Right ventricle myocardium superior (tissue), 1 donor: ENCODE measurements around the gene ANXA5. TPM values are rescaled to one million over a fixed set of nuclear protein-coding genes. Genes with fewer than 3 reads are reported as not detected.

Experiments used
- ATAC-seq: fragments of 200-7000 bp; cut with Tn5 transposase; one replicate; pipeline ENCODE4 v1.9.1; 2020; ENCODE audit warnings: mild to moderate bottlenecking; ENCODE audit not compliant: poor library complexity
- DNase-seq: peaks from one replicate; pipeline ENCODE4 v3.0.0-alpha.2; 2020
- intact Hi-C: fragments of 100-400 bp; cut with DNase I; formaldehyde crosslinking; loops from one replicate; pipeline ENCODE4 v1.11.2; 2022
- total RNA-seq: library from RNA; stranded (reverse); fragmentation: NEBNext Ultra II Directional; extraction: Animal tissue kit (Norgen Biotek cat#: 25700); gene quantifications from one replicate; pipeline ENCODE4 v1.2.1, GENCODE V29; 2021
- donor health status: DM: no; HTN: yes; CAD: no; lungs with severe emphysema.

The ANXA5 gene
- total RNA-seq, 1 donor from 2014 or later = 105 TPM

DNA sequence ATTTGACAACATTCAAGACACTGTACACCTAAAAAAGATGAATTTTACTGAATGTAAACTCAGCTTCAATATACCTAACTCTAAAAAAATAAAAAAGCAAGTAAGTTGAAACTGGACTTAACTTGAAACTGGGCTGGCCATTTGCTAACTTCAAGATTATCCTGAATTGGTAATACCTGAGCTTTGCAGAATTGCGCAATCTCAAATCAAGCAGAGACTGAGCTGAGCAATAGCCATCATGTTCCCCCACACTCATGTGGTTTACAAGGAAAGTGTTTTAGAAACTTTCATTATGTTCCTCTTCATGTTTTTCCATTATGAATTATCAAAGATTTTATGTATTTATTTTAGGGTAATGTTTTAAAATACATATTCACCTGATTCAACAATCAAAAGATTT, 38.7 kb downstream of the ANXA5 start:
- DNase-seq (no peak), ATAC-seq (no peak)
- intact Hi-C loops = loop anchor here (5.0 kb wide), 2 partner anchors 196 to 286 kb away; no protein-coding TSS in a partner anchor

DNA sequence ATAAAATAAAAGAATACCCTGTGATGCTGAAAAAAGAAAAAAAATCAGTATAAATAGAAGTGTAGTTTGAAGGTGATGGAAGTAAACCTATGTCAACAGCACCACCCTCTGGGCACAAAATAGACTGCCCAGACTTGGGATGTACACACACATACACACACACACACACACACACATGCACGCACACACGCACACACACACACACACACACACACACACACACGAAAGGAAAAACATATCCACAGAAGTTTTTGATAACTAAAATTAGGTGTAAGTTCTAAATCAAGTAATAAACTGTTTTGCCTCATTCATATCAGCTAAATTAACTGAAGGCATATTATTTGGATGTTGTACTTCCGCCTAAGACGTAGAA, 40.5 kb downstream of the ANXA5 start:
- DNase-seq (peak; percentile 47), ATAC-seq (peak; percentile 82)
- intact Hi-C loops = loop anchor here (5.0 kb wide), 2 partner anchors 194 to 284 kb away; no protein-coding TSS in a partner anchor

DNA sequence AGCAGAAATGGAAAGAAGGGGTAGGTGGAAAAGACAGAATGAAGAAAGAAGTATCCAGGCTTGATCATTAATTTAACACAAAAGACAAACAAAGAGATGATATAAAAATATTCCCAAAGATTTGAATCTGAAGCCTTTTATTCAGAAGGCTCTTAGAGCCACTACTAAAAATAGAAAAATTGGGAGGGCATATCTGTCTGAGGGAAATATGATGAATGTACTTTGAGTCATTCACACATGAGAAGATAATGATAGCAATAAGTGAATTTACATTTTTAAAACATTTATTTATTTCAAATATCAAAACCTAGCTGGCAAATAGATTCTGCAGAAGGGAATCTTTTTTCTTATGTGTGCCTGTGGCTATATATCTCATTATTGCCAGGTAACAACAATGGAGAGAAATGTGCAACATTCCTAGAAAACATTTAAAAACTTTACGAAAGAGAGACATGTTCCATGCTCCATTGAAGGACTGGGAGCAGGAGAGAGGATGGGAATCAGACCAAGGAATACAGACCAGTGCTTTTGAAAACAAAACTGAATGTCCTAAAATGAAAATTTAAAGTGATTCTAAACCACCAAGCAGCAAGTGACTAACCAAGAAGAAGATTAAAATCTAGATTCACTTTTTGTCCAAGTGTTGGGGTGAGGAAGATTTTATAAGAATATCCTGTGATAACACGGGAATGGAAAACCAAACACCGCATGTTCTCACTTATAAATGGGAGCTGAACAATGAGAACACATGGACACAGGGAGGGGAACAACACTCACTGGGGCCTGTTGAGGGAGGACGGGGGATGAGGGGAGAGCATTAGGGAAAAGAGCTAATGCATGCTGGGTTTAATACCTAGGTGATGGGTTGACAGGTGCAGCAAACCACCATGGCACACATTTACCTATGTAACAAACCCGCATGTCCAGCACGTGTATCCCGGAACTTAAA, 41.2 kb downstream of the ANXA5 start:
- DNase-seq = no peak
- intact Hi-C loops = loop anchor here (5.0 kb wide), 2 partner anchors 193 to 283 kb away; no protein-coding TSS in a partner anchor
- no peak for ATAC-seq

DNA sequence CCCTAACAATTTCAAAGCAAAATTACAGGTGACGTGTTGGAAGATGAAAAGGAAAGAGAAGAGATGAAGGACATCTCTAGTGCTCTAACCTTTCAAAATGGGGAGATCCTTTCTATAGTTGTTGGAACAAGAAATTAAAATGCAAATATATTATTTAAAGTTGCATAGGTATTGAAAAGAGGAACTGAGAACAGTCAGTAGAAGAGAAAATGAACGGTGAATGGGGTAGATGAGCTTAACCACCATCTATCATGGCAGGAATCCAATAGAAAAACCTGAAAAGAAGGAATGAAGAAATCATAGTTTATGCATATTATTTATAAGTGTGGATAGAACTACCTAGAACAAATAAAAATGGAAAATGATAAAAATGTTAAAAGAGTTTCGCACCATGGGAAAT, 42.0 kb downstream of the ANXA5 start:
- no peak for ATAC-seq
- intact Hi-C loops = loop anchor here (5.0 kb wide), 2 partner anchors 192 to 282 kb away; no protein-coding TSS in a partner anchor

DNA sequence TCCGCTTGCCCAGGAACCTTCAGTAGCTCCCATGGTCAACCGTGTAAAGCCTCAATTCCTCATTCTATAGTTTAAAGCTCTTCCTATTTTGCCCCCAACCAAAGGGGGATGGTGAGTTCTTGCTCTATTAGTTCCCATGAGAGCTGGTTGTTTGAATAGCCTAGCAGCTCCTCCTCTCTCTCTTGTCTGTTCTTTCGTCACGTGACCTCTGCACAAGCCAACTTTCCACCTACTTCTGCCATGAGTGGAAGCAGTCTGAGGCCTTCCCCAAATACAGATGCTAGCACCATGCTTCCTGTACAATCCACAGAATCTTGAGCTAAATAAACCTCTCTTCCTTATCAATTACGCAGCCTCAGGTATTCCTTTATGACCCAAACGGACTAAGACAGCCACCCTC, 42.8 kb downstream of the ANXA5 start:
- intact Hi-C loops = no loop called here
- no peak for DNase-seq
- no peak for ATAC-seq

More for the DNA sequence above, 42.0 kb downstream of the ANXA5 start:
- DNase-seq = no peak

DNA sequence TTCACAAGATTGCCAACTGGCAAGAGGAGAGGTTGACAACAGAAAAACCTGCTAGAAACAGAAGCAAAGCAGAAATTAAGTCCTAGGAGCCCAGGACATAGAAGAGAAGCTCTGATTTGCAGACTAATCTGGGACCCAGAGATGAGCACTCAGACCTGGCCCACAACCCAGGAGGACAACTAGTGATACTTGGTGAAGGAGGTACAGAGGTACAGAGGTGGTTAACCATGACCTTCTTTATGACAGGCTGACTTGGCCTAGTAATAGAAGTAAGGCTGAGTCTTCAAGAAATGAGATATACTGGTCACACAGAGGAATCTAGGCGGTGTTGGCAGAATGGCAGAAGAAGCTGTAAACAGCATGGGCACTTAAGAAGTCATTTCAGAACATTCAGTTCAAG, 43.6 kb downstream of the ANXA5 start:
- DNase-seq (no peak), ATAC-seq (no peak)
- intact Hi-C loops = no loop called here

DNA sequence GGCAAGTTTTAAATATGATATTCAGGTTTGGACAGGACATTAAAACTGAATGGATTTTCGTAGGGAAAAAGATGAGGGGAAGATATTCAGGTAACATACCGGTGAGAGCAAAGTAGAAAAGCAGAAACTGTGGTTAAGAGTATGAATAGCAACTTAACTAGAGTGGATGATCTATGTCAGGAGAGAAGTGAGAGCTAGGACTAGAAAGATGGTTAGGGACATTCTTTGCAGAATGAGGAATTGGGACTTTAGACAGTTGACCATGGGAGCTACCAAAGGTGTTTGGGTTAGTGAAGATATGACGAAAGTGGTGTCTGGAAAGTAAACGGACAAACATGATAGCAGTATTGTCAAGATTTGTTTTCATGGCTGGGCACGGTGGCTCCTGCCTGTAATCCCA, 45.2 kb downstream of the ANXA5 start:
- ATAC-seq (no peak), DNase-seq (no peak)
- intact Hi-C loops = no loop called here

DNA sequence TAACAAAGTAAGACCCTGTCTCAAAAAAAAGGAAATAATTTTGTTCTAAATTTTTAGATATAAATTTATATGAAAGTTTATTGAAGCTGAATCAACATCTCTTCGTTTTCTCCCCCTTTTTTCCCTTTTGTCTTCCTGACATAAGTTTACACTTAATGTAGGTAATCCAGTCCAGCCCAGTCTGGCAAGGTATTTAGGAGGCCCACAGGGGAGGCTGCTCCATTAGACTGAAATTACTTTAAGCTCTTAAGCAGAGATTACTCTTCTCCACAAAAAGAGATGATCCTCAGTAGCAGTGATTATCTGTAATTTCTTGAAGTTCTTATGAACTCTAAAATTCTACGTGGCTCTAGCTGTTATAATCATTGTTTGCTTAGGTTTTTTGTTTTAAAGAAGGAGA, 46.0 kb downstream of the ANXA5 start:
- no peak for DNase-seq
- ATAC-seq = no peak
- intact Hi-C loops = no loop called here

DNA sequence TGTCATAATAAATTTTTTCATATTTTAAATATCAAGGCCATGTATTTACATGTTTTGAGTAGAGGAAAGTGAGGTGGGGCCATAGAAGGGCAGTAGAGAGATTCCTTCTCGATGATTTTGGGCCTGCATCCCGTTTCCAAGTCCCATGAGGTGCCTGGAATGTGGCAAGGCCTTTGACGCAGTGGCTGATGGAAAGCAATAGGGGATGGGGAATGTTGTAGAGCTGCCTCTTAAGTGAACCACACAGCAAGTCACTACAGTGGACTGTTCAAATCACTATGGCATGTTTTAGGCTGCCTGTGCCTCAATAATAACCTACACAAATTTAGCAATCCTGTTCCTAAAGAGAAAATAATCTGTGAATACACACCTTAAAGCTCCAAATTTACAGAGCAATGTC, 48.3 kb downstream of the ANXA5 start:
- ATAC-seq (peak; percentile 60), DNase-seq (no peak)
- intact Hi-C loops = no loop called here

DNA sequence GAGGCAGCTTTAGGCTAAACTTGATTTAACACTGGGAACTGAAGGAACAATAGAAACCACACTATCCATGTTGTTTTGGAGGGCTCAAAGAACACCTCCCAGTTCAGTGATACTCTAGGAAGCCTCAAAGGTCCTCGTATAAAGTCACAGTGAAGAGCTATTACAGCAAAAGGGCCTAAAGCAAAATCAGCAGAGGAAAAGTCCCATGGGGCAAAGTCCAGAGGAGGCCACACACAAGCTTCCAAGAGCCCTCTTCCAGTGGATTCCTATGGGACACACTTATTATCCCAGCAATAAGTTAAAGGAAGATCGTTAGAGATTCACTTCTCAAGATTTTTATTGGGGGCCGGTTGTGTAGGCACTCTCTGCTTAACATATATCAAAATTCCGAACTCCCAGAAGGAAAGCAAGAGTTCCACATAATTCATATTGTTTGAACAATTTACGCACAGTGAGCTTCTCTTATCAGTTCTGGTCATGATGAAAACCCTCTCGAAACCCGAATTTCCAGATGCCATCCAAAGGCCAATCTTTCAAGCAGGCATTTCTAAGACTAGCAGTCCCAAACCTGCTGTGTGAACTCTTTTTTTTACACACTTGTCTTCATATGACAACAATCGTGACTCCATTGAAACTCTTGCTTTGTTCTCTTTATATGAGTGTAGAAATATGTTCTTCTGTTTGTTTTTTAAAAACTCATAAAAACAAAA, 53.7 kb downstream of the ANXA5 start:
- ATAC-seq (no peak), DNase-seq (no peak)
- intact Hi-C loops = no loop called here

DNA sequence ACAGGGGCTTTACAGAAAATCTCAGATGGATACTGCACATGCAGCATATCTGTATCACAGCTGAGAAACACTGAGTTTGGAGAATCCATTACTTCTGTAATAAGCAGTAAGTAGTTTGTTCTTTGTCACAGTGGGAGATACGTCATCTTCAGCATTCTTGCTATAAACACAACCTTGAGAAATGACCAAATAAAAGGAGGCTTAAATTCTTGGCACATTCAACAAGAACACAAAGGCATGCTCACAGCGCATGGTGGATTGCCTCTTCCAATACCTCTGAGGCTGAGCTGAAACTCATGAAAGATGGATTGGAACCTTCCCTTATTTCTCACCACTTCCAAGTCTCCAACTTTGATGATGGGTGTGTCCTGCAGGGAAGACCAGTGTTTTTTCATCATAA, 54.5 kb downstream of the ANXA5 start:
- ATAC-seq = no peak
- intact Hi-C loops = no loop called here
- DNase-seq = no peak

DNA sequence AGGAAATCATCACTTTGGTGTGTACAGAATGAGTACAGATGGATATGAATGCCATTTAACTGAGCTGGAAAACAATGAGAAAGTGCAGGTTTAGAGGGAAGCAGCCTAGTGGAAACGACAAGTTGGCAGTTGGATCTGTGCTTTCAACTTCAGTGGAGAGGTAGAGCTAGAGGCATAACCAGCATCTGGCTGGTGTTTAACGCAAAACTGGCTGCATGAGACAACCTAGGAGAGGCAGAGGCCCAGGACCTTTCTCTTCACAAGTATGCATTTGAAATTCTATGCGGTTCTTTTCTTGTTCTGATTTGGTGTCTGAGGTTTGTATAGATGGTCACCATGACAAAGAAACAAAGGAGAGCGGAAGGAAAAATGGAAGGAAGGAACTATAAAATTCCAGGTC, 63.1 kb downstream of the ANXA5 start:
- intact Hi-C loops = no loop called here
- DNase-seq (no peak), ATAC-seq (no peak)

DNA sequence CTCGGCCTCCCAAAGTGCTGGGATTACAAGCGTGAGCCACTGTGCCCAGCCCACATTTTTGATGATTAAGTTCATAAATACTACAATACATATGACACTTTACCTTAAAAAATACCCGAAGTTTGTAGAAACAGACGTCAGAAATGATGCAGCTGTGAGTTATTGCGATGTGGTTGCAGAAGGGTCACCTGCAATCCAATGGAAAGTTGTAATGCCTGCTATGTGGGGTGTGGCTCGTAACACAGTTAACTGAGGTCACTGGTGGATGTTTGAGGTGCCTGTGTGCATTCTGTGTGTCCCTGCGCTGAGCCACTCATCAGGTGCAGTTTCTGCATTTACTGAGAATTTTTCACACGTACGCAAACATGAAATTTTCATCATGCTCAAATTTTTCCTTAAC, 64.1 kb downstream of the ANXA5 start:
- DNase-seq (no peak), ATAC-seq (no peak)
- intact Hi-C loops = no loop called here

Other genes with a start within 250 kb of the ANXA5 start
- gene SMIM43, start 68.2 kb upstream of the ANXA5 start, total RNA-seq = not detected
- gene EXOSC9, start 104.3 kb upstream of the ANXA5 start, total RNA-seq = 9.8 TPM
- gene CCNA2, start 126.9 kb upstream of the ANXA5 start, total RNA-seq = 0.81 TPM
- gene BBS7, start 173.5 kb upstream of the ANXA5 start, total RNA-seq = 5.6 TPM